H1 (cell line): ENCODE results near the gene STH. TPM values are rescaled to one million over a fixed set of nuclear protein-coding genes. Genes with fewer than 3 reads are reported as not detected.

Experiments used
- ATF3 ChIP-seq: IDR thresholded peaks from 2 replicates; pipeline ENCODE4 v1.6.1; 2011; ENCODE audit warnings: low read depth, mild to moderate bottlenecking, low read length; ENCODE audit not compliant: insufficient read depth
- polyA plus RNA-seq, 7 experiments: library from polyadenylated mRNA; depleted of rRNA in 3 of 7; stranded (reverse) in 5 of 7; unstranded in 2 of 7; fragments of >200 nt in 5 of 7; fragments of 200-250 nt in 2 of 7; gene quantifications; 1 replicate in 5 of 7; 2 replicates in 1 of 7; 4 replicates in 1 of 7; pipeline versions ENCODE4 v1.2.1 to v1.2.3, GENCODE V29; 2011 to 2013; ENCODE audit warnings: missing spikeins in 2 of 7, mixed read lengths in 2 of 7
- total RNA-seq: library from RNA; stranded (reverse); fragmentation: NEBNext Ultra II Directional; extraction: Animal tissue kit (Norgen Biotek cat#: 25700); gene quantifications from 2 replicates; pipeline ENCODE4 v1.2.1, GENCODE V29; 2021

The STH gene
- total and polyA plus RNA-seq, 2 of the 8 experiments (the other 6 are each of a cell fraction or from before 2014, with no cell fraction given), result not detected

DNA sequence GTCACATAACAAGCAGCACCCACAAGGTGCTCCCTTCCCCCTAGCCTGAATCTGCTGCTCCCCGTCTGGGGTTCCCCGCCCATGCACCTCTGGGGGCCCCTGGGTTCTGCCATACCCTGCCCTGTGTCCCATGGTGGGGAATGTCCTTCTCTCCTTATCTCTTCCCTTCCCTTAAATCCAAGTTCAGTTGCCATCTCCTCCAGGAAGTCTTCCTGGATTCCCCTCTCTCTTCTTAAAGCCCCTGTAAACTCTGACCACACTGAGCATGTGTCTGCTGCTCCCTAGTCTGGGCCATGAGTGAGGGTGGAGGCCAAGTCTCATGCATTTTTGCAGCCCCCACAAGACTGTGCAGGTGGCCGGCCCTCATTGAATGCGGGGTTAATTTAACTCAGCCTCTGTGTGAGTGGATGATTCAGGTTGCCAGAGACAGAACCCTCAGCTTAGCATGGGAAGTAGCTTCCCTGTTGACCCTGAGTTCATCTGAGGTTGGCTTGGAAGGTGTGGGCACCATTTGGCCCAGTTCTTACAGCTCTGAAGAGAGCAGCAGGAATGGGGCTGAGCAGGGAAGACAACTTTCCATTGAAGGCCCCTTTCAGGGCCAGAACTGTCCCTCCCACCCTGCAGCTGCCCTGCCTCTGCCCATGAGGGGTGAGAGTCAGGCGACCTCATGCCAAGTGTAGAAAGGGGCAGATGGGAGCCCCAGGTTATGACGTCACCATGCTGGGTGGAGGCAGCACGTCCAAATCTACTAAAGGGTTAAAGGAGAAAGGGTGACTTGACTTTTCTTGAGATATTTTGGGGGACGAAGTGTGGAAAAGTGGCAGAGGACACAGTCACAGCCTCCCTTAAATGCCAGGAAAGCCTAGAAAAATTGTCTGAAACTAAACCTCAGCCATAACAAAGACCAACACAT, at the start of gene STH (continued):
- TF ChIP-seq ATF3, result no peak
- TF ChIP-seq, all 59 proteins: peak for 0
